Right lung (tissue), 5 donors: ENCODE data around the gene SRSF9. TPM values are rescaled to one million over a fixed set of nuclear protein-coding genes. Genes with fewer than 3 reads are reported as not detected.
"Not testable (repeated sequence)": the region's sequence is repeated elsewhere in the genome, so short reads cannot be mapped to it uniquely, and the experiment has no call there.

ENCODE experiments used
- DNase-seq, 2 donors: peaks; one replicate each; pipeline ENCODE4 v3.0.0-alpha.2; 2013
- polyA plus RNA-seq, 5 donors: library from polyadenylated mRNA; unstranded; fragments of 120-200 nt; gene quantifications; one replicate each; pipeline versions ENCODE4 v1.2.1 to v1.2.3, GENCODE V29; 2013; ENCODE audit warnings: inconsistent platforms in 1 of 5, low replicate concordance in 1 of 5; ENCODE audit not compliant: insufficient read length in 5 of 5, insufficient read depth in 1 of 5

The SRSF9 gene
- polyA plus RNA-seq, 5 donors: 174 to 225 (median 192) TPM

- no peak for DNase-seq
These were observed 9.4 kb downstream of the SRSF9 start for GRCh38 chr12:120460157-120460556.

GRCh38 chr12:120457133-120457532, 12.4 kb downstream of the SRSF9 start:
- DNase-seq: no peak

- DNase-seq: no peak
These were observed 14.2 kb downstream of the SRSF9 start for GRCh38 chr12:120455302-120455701.

GRCh38 chr12:120453977-120454376, 15.6 kb downstream of the SRSF9 start:
- DNase-seq: no peak

GRCh38 chr12:120453060-120453750, 16.3 kb downstream of the SRSF9 start:
- no peak for DNase-seq

GRCh38 chr12:120452524-120452923, 17.0 kb downstream of the SRSF9 start:
- not testable (repeated sequence) for DNase-seq

- DNase-seq: no peak
These were observed 21.6 kb downstream of the SRSF9 start for GRCh38 chr12:120447992-120448391.

- not testable (repeated sequence) for DNase-seq
These were observed 22.7 kb downstream of the SRSF9 start for GRCh38 chr12:120446844-120447178.

- peak; percentile 84 to 86 for DNase-seq
These were observed 23.4 kb downstream of the SRSF9 start, which contains the start of the genes GATC and TRIAP1 for GRCh38 chr12:120445911-120446843. Gene GATC (plus strand): TSS chr12:120446444. CDS start chr12:120446481, 37 bp downstream. Gene TRIAP1 (minus strand): TSS chr12:120446384. CDS start chr12:120446372, 12 bp downstream.

GRCh38 chr12:120444676-120445075, 24.9 kb downstream of the SRSF9 start:
- no peak for DNase-seq

- DNase-seq: peak; percentile 10 to 20
These were observed 29.8 kb downstream of the SRSF9 start for GRCh38 chr12:120439646-120440247.

- DNase-seq: no peak
These were observed 30.9 kb downstream of the SRSF9 start for GRCh38 chr12:120438495-120439198.

GRCh38 chr12:120437735-120438494, 31.6 kb downstream of the SRSF9 start, which contains the start of gene COX6A1:
Gene COX6A1 (plus strand): TSS chr12:120438113. CDS start chr12:120438127, 14 bp downstream.
- DNase-seq: peak; percentile 89 to 91

GRCh38 chr12:120432772-120433525, 36.6 kb downstream of the SRSF9 start:
- no peak for DNase-seq

- DNase-seq: no peak
These were observed 40.2 kb downstream of the SRSF9 start for GRCh38 chr12:120429368-120429767.

- no peak for DNase-seq
These were observed 40.8 kb downstream of the SRSF9 start for GRCh38 chr12:120428597-120429229.

GRCh38 chr12:120425797-120426196, 43.8 kb downstream of the SRSF9 start:
- no peak for DNase-seq

- DNase-seq: no peak
These were observed 46.6 kb downstream of the SRSF9 start for GRCh38 chr12:120422892-120423456.

- no peak for DNase-seq
These were observed 47.8 kb downstream of the SRSF9 start for GRCh38 chr12:120421701-120422100.
